GM12872 (cell line): ENCODE measurements around the gene TTC31.

ENCODE experiments used
- CTCF ChIP-seq: IDR thresholded peaks from 3 replicates; pipeline ENCODE4 v1.5.1; 2011; ENCODE audit warnings: low read depth, mild to moderate bottlenecking, low read length, moderate library complexity; ENCODE audit not compliant: insufficient read depth

TTC31 gene

GRCh38 chr2:74511104-74511989 lies 28.5 kb downstream of the TTC31 start:
- TF ChIP-seq CTCF: no peak

- TF ChIP-seq CTCF: no peak
These were observed 30.1 kb downstream of the TTC31 start for GRCh38 chr2:74512744-74513604.

- no peak for TF ChIP-seq CTCF
These were observed 30.9 kb downstream of the TTC31 start for GRCh38 chr2:74513605-74514367.

GRCh38 chr2:74514368-74515270 lies 31.7 kb downstream of the TTC31 start, which contains the start of gene TLX2:
Gene TLX2 (plus strand): TSS chr2:74514450. CDS start chr2:74514807, 357 bp downstream.
- TF ChIP-seq CTCF: no peak

- no peak for TF ChIP-seq CTCF
These were observed 32.5 kb downstream of the TTC31 start for GRCh38 chr2:74515271-74515980.

- TF ChIP-seq CTCF: no peak
These were observed 33.2 kb downstream of the TTC31 start for GRCh38 chr2:74515981-74516633.
